ENCODE data around the gene TRERF1. TPM values are rescaled to one million over a fixed set of nuclear protein-coding genes. Genes with fewer than 3 reads are reported as not detected.
A peak's percentile ranks its signal among the peaks of the same experiment; 100 is the strongest.
"Not testable (repeated sequence)": the region's sequence is repeated elsewhere in the genome, so short reads cannot be mapped to it uniquely, and the experiment has no call there.

The TRERF1 gene
- total RNA-seq, 4 donors from 2014 or later, result 1.6 to 4.1 (median 2.6) TPM

DNA sequence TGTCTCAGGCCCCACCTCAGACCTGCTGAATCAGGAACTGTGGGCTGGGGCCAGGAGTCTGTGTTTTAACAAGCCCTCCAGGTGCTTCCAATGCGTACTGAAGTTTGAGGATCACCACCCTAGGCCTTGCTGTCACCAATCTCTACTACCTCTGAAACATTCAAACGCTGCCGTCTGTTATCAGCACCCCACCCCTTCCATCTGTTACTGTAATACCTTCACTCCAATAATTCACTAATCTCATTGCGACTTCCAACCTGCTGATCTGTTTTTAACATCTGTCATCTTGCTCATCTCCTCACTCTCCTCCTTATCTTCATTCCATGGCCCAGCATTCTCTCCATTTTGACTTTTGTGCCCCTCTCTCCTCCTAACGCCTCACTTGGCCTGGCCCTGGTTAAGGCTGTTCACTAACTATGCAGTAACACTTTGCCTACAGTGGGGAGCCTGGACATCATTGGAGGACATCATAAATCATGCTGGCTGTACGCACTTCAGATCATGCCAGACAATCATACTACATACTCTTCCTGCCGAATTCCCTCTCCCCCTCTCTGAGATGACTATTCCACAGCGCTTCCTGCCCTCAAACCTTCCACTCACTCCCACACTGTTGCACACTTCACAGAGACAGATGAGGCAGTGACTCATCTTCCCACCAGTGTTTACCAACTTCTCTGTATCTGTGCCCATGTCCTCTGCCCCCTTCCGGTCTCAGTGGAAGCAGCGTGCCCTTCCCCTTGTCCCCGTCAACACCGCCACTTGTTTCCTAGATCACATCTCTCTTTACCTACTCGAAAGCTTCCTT, 254.0 kb downstream of the TRERF1 start:
- Histone ChIP-seq H3K36me3 (no peaks in the 10 kb centered on the region), H3K27ac (no peak overlapping the region), H3K4me1 (peaks cover 7 to 12% of the 10 kb centered on the region in 2 donors), H3K27me3 (no peaks in the 10 kb centered on the region), H3K4me3 (replicated peaks in 1 of 3) (no peak overlapping the region), H3K9me3 (no peaks in the 10 kb centered on the region)
- intact Hi-C loops (cut with DNase I), result no loop called here
- TF ChIP-seq, protein P1, sequence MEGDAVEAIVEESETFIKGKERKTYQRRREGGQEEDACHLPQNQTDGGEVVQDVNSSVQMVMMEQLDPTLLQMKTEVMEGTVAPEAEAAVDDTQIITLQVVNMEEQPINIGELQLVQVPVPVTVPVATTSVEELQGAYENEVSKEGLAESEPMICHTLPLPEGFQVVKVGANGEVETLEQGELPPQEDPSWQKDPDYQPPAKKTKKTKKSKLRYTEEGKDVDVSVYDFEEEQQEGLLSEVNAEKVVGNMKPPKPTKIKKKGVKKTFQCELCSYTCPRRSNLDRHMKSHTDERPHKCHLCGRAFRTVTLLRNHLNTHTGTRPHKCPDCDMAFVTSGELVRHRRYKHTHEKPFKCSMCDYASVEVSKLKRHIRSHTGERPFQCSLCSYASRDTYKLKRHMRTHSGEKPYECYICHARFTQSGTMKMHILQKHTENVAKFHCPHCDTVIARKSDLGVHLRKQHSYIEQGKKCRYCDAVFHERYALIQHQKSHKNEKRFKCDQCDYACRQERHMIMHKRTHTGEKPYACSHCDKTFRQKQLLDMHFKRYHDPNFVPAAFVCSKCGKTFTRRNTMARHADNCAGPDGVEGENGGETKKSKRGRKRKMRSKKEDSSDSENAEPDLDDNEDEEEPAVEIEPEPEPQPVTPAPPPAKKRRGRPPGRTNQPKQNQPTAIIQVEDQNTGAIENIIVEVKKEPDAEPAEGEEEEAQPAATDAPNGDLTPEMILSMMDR (IDR thresholded peaks at IDR 0.05), result no peak
- TF ChIP-seq POLR2A (IDR thresholded peaks at IDR 0.05), result no peak
- no peak for DNase-seq
- 84 to 86% methylated on average over 13 of the region's 13 CpGs for WGBS, 2 donors

DNA sequence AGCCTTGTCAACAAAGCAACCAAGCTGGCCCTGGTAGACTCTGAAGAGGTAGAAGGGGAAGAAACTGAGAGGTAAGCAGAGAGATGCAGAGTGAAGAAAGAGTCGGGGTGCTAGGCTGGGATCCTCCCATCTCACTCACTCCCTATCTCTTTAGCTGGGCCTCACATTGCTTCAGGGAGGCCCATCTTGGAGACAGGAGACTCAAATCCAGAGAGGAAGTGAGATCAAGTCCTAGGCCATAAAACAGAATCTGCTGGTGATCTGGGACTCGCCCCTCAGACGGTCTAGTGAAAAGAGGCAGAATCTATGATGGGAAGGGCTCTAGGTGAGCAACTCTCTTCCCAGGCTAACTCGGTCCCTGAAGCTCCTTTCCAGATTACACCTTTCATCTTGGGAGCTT, 256.3 kb downstream of the TRERF1 start:
- Histone ChIP-seq H3K27me3 (no peaks in the 10 kb centered on the region), H3K36me3 (no peaks in the 10 kb centered on the region), H3K4me3 (replicated peaks in 1 of 3) (no peak overlapping the region), H3K9me3 (no peaks in the 10 kb centered on the region), H3K27ac (no peak overlapping the region), H3K4me1 (peaks cover 5 to 8% of the 10 kb centered on the region in 2 donors)
- TF ChIP-seq, protein P1 (IDR thresholded peaks at IDR 0.05), result no peak
- TF ChIP-seq POLR2A (IDR thresholded peaks at IDR 0.05), result no peak
- DNase-seq, result no peak
- 81 to 91% methylated on average over 4 of the region's 4 CpGs for WGBS, 2 donors
- intact Hi-C loops (cut with DNase I), result no loop called here

DNA sequence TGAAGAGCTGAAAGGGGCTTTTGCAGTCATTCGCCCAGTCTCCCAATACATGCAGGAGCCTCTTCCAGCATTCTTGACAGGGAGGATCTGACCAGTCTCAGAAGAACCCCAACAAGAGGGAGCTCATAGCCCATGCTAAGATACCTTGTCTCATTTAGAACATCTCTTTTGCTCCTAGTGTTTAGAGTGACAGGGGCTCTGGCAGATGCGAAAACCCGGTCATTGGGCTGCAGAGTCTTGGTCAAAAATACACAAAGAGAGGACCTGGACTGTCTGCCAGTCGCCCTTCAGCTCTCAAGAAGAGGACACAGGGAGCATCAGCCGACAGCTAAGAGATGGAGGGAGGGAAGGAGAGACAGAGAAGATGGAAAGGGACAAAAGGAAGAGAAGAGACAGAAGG, 257.7 kb downstream of the TRERF1 start:
- H3K4me1 ChIP-seq, result peaks cover 5 to 8% of the 10 kb centered on the region in 2 donors
- WGBS, 2 donors, result 89 to 92% methylated on average over 5 of the region's 5 CpGs
- DNase-seq, result no peak
- no peak for TF ChIP-seq POLR2A (IDR thresholded peaks at IDR 0.05)
- TF ChIP-seq, protein P1 (IDR thresholded peaks at IDR 0.05), result no peak
- no peaks in the 10 kb centered on the region for H3K36me3 ChIP-seq
- no peak overlapping the region for H3K4me3 ChIP-seq (replicated peaks in 1 of 3)
- intact Hi-C loops (cut with DNase I), result no loop called here
- H3K27ac ChIP-seq, result no peak overlapping the region
- H3K27me3 ChIP-seq, result no peaks in the 10 kb centered on the region
- H3K9me3 ChIP-seq, result no peaks in the 10 kb centered on the region

DNA sequence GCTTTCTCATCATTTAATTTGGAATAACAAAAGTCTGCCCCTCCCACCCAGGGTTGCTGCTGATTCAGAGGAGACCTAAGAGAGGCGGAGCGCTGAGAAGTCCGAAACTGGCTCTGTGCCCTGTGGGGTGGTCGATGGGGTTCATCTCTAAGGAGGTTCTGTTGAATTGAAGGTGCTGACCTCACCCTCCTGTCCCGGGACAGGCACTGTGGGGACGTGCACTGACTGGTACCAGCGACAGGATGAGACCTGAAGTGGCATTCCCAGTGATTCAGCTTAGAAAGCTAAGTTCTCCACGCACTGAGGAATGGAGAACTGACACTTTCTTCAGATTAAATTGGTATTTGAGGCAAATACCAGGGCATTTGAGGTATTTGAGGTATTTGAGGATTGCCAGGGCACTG, 258.2 kb downstream of the TRERF1 start:
- H3K4me1 ChIP-seq, result peaks cover 5 to 8% of the 10 kb centered on the region in 2 donors

DNA sequence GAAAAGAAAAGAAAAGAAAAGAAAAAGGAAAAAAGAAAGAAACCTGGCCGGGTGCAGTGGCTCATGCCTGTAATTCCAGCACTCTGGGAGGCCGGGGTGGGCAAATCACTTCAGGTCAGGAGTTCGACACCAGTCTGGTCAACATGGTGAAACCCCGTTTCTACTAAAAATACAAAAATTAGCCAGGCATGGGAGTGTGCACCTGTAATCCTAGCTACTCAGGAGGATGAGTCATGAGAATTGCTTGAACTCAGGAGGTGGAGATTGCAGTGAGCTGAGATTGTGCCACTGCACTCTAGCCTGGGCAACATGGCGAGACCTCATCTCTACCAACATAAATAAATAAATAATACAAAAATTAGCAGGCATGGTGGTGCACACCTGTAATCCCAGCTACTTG, 259.3 kb downstream of the TRERF1 start:
- H3K4me3 ChIP-seq (replicated peaks in 1 of 3); DNase-seq; H3K27ac ChIP-seq; intact Hi-C loops (cut with DNase I); H3K9me3 ChIP-seq; H3K4me1 ChIP-seq; H3K36me3 ChIP-seq; H3K27me3 ChIP-seq: not testable (repeated sequence)
- WGBS, 2 donors, result 80 to 85% methylated on average over 5 of the region's 5 CpGs

More for the DNA sequence above, 258.2 kb downstream of the TRERF1 start:
- DNase-seq, result peak in 1 of 2 donors; percentile 5
- no peaks in the 10 kb centered on the region for H3K36me3 ChIP-seq
- intact Hi-C loops (cut with DNase I), result no loop called here
- no peaks in the 10 kb centered on the region for H3K27me3 ChIP-seq
- no peaks in the 10 kb centered on the region for H3K9me3 ChIP-seq
- no peak overlapping the region for H3K4me3 ChIP-seq (replicated peaks in 1 of 3)
- WGBS, 2 donors, result 45 to 49% methylated on average over 8 of the region's 8 CpGs
- no peak for TF ChIP-seq POLR2A (IDR thresholded peaks at IDR 0.05)
- TF ChIP-seq, protein P1 (IDR thresholded peaks at IDR 0.05), result no peak
- peak overlapping the region in 1 of 3 donors; percentile 15 for H3K27ac ChIP-seq

Measured in thyroid gland (tissue), 4 donors.